ENCODE measurements around the gene TRABD2A.
"Not testable (repeated sequence)": the region's sequence is repeated elsewhere in the genome, so short reads cannot be mapped to it uniquely, and the experiment has no call there.

TRABD2A gene

DNA sequence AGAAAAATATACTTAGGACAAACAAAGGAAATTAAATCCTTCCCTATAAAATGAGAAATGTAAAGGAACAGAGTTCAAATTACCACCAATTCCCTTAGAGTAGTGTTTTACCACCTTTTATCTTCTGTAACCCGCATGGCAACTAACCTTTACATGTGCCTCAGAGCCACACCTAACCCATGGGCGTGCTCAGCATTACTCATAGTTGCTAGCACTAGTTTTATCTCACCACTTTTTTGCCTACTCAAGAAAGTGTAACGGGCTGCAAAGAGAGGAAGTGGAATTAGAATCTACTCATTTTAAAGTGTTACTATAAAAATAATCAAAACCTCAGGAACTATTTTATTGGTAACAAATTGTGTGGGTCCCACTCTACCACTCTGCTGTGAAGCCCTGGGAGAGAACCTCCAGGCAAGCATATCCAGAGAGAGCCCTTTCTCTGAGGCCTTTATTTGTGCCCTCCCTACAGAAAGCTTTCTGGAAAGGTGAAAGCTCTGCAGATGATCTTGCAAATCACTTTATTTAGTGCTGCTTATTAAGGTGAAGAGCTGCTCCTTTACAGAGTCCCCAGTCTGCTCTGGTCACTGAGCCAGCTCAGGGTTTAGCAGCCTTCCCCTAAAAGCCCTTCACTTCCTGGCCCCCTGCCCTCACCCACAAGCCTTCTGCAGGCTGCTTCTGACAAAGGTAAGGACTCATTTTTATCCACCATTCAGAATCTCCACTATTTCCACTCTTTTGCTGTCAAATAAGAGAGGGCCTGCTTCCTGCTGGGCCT is 98.8 kb downstream of the TRABD2A start:
- TF ChIP-seq, protein P1, sequence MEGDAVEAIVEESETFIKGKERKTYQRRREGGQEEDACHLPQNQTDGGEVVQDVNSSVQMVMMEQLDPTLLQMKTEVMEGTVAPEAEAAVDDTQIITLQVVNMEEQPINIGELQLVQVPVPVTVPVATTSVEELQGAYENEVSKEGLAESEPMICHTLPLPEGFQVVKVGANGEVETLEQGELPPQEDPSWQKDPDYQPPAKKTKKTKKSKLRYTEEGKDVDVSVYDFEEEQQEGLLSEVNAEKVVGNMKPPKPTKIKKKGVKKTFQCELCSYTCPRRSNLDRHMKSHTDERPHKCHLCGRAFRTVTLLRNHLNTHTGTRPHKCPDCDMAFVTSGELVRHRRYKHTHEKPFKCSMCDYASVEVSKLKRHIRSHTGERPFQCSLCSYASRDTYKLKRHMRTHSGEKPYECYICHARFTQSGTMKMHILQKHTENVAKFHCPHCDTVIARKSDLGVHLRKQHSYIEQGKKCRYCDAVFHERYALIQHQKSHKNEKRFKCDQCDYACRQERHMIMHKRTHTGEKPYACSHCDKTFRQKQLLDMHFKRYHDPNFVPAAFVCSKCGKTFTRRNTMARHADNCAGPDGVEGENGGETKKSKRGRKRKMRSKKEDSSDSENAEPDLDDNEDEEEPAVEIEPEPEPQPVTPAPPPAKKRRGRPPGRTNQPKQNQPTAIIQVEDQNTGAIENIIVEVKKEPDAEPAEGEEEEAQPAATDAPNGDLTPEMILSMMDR (IDR thresholded peaks at IDR 0.05; ENCODE audit: borderline replicate concordance, control extremely low read depth, extremely low read depth, insufficient read depth, missing control alignments) = no peak
- DNase-seq (ENCODE audit: low spot score) = no peak
- in situ Hi-C loops (cut with MboI; ENCODE audit: low sequenced_read_pairs, unreplicated experiment) = no loop called here

DNA sequence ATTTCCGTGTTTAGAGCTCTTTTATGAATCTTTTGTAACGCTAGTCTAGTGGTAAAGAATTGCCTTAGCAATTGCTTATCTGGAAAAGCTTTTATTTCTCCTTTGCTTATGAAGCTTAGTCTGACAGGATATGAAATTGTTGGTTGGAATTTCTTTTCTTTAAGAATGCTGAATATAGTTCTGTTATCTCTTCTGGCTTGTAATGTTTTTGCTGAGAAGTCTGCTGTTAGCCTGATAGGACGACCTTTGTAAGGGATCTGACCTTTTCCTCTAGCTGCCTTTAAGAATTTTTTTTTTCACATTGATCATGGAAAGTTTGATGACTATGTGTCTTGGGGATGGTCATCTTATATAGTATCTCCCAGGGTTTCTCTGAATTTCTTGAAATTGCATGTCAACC is 101.1 kb downstream of the TRABD2A start:
- TF ChIP-seq, protein P1 (IDR thresholded peaks at IDR 0.05; ENCODE audit: borderline replicate concordance, control extremely low read depth, extremely low read depth, insufficient read depth, missing control alignments) = no peak
- no peak for DNase-seq (ENCODE audit: low spot score)
- in situ Hi-C loops (cut with MboI; ENCODE audit: low sequenced_read_pairs, unreplicated experiment) = no loop called here

DNA sequence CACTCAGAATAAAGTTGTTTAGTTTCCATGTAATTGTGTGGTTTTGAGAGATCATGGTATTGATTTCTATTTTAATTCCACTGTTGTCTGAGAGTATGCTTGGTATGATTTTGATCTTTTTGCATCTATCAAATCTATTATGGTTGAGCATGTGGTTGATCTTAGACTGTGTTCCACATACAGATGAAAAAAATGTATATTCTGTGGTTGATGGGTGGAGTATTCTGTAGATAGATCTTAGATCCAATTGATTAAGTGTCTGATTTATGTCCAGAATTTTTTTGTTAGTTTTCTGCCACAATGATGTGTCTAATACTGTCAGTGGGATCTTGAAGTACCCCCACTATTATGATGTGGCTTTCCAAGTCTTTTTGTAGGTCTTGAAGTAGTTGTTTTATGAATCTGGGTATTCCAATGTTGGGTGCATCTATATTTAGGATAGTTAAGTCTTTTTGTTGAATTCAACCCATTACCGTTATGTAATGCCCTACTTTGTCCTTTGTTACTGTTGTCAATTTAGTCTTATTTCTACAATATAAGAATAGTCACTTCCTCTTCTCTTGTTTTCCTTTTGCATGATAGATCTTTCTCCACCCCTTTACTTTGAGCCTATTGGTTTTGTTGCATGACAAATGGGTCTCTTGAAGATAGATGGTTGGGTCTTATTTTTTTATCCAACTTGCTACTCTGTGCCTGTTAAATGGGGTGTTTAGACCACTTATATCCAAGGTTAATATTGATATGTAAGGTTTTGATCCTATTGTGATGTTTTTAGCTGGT is 101.8 kb downstream of the TRABD2A start:
- DNase-seq (ENCODE audit: low spot score) = no peak
- TF ChIP-seq, protein P1 (IDR thresholded peaks at IDR 0.05; ENCODE audit: borderline replicate concordance, control extremely low read depth, extremely low read depth, insufficient read depth, missing control alignments) = no peak

DNA sequence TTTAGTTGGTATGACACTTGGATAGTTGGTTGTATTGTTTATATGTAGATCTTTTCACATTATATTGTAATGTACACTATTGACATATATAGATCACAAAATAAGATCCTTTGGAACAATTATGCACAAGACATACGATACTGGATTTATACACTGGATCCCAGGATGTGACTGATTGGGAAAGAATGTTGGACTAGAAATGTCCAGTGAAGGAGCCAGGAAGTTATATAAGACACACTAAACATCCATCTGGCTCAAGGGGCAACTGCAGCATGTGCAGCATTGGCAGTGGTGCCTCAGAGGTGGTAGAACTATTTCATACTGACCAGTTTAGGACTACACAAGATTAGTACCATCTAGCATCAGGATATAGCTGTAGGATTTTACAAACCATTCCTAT is 104.9 kb downstream of the TRABD2A start:
- in situ Hi-C loops (cut with MboI; ENCODE audit: low sequenced_read_pairs, unreplicated experiment) = no loop called here
- TF ChIP-seq, protein P1 (IDR thresholded peaks at IDR 0.05; ENCODE audit: borderline replicate concordance, control extremely low read depth, extremely low read depth, insufficient read depth, missing control alignments) = no peak
- DNase-seq (ENCODE audit: low spot score) = no peak

More for the DNA sequence above, 101.8 kb downstream of the TRABD2A start:
- in situ Hi-C loops (cut with MboI; ENCODE audit: low sequenced_read_pairs, unreplicated experiment) = no loop called here

DNA sequence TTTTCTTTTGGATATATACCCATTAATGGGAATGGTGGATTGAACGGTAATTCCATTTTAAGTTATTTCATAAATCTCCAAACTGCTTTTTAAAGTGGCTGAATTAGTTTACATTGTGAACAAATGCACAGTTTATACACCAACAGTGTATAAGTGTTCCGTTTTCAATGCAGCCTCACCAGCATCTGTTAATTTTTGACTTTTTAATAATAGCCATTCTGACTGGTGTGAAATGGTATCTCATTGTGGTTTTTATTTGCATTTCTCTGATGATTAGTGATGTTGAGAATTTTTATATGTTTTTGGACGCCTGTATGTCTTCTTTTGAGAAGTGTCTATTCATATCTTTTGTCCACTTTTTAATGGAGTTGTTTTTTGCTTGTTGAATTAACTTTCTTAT is 107.3 kb downstream of the TRABD2A start:
- DNase-seq (ENCODE audit: low spot score); in situ Hi-C loops (cut with MboI; ENCODE audit: low sequenced_read_pairs, unreplicated experiment): not testable (repeated sequence)

Measured in GM13976 (cell line).